Suprapubic skin (tissue), 4 donors: ENCODE results near the gene PKP1. TPM values are rescaled to one million over a fixed set of nuclear protein-coding genes. Genes with fewer than 3 reads are reported as not detected.
"Not testable (repeated sequence)": the region's sequence is repeated elsewhere in the genome, so short reads cannot be mapped to it uniquely, and the experiment has no call there.

Experiments
- DNase-seq, 2 donors: peaks; one replicate each; pipeline ENCODE4 v3.0.0-alpha.2; 2019; ENCODE audit warnings: low spot score in 2 of 2
- H3K27ac ChIP-seq: fragments of 200-600 bp; sonication (generic); one replicate; pipeline ENCODE4 v1.5.1; 2019
- H3K27me3 ChIP-seq: fragments of 200-600 bp; sonication (generic); one replicate; pipeline ENCODE4 v1.5.1; 2019
- H3K36me3 ChIP-seq: fragments of 200-600 bp; sonication (generic); one replicate; pipeline ENCODE4 v1.5.1; 2019
- H3K4me1 ChIP-seq: fragments of 200-600 bp; sonication (generic); one replicate; pipeline ENCODE4 v1.5.1; 2019
- H3K4me3 ChIP-seq: fragments of 200-600 bp; sonication (generic); one replicate; pipeline ENCODE4 v1.5.1; 2019; ENCODE audit warnings: mild to moderate bottlenecking
- H3K9me3 ChIP-seq: fragments of 200-600 bp; sonication (generic); one replicate; pipeline ENCODE4 v1.5.1; 2019
- CTCF ChIP-seq, 2 donors: fragments of 200-600 bp in 1 of 2; fragments of 450-650 bp in 1 of 2; sonication (generic) in 1 of 2; IDR thresholded peaks; one replicate each; pipeline ENCODE4 v1.5.1; 2016 to 2019; ENCODE audit warnings: antibody characterized with exemption in 2 of 2, mild to moderate bottlenecking in 1 of 2, moderate library complexity in 1 of 2
- EP300 ChIP-seq: sonication (generic); formaldehyde crosslinking; IDR thresholded peaks from one replicate; pipeline ENCODE4 v1.6.1; 2017; ENCODE audit warnings: antibody characterized with exemption
- POLR2A ChIP-seq, 2 donors: fragments of 450-650 bp; IDR thresholded peaks; one replicate each; pipeline ENCODE4 v1.6.1; 2017; ENCODE audit warnings: antibody characterized with exemption in 2 of 2, mild to moderate bottlenecking in 2 of 2, moderate library complexity in 2 of 2
- POLR2AphosphoS5 ChIP-seq, 3 donors: sonication (generic); formaldehyde crosslinking; IDR thresholded peaks; one replicate each; pipeline ENCODE4 v1.6.1; 2017; ENCODE audit warnings: antibody characterized with exemption in 3 of 3
- WGBS: methylation state at CpG from one replicate; pipeline ENCODE4 v1.1.5; 2018; 5-methylcytosine and 5-hydroxymethylcytosine counted together
- total RNA-seq, 4 donors: library from RNA; depleted of rRNA; stranded (reverse); fragments of >200 nt; gene quantifications; one replicate each; pipeline ENCODE4 v1.1.0, GENCODE V29; 2016

PKP1 gene
- total RNA-seq, 4 donors from 2014 or later, result 888 to 1,187 (median 1,096) TPM

GRCh38 chr1:201253411-201253810 lies 29.9 kb upstream of the PKP1 start:
- DNase-seq, result peak in 1 of 2 donors; percentile 75

GRCh38 chr1:201253906-201254624 lies 29.2 kb upstream of the PKP1 start:
- no peak overlapping the region for H3K27ac ChIP-seq
- H3K36me3 ChIP-seq, result no peaks in the 10 kb centered on the region
- TF ChIP-seq CTCF (IDR thresholded peaks at IDR 0.05) (no peak), POLR2AphosphoS5 (IDR thresholded peaks at IDR 0.05) (no peak), EP300 (no peak), POLR2A (IDR thresholded peaks at IDR 0.05) (no peak)
- DNase-seq, result peak in 1 of 2 donors; percentile 61
- H3K4me3 ChIP-seq, result no peak overlapping the region
- no peaks in the 10 kb centered on the region for H3K27me3 ChIP-seq
- no peaks in the 10 kb centered on the region for H3K9me3 ChIP-seq
- 77% methylated on average over 7 of the region's 9 CpGs for WGBS
- peaks cover 16% of the 10 kb centered on the region for H3K4me1 ChIP-seq

More at GRCh38 chr1:201253411-201253810, 29.9 kb upstream of the PKP1 start:
- Histone ChIP-seq H3K9me3 (no peaks in the 10 kb centered on the region), H3K36me3 (no peaks in the 10 kb centered on the region), H3K4me1 (peaks cover 15% of the 10 kb centered on the region), H3K27ac (no peak overlapping the region), H3K27me3 (no peaks in the 10 kb centered on the region), H3K4me3 (no peak overlapping the region)
- 72% methylated on average over 8 of the region's 10 CpGs for WGBS
- TF ChIP-seq EP300 (no peak), CTCF (IDR thresholded peaks at IDR 0.05) (no peak), POLR2AphosphoS5 (IDR thresholded peaks at IDR 0.05) (no peak), POLR2A (IDR thresholded peaks at IDR 0.05) (no peak)

- 35% methylated on average over 13 of the region's 24 CpGs for WGBS
- Histone ChIP-seq H3K27me3 (no peaks in the 10 kb centered on the region), H3K4me1 (peaks cover 24% of the 10 kb centered on the region), H3K27ac (no peak overlapping the region), H3K36me3 (no peaks in the 10 kb centered on the region), H3K4me3 (no peak overlapping the region), H3K9me3 (no peaks in the 10 kb centered on the region)
- no peak for TF ChIP-seq EP300
- peak; percentile 84 to 95 for TF ChIP-seq CTCF (IDR thresholded peaks at IDR 0.05)
- DNase-seq, result peak; percentile 82 to 85
These were observed 28.5 kb upstream of the PKP1 start for GRCh38 chr1:201254625-201255478.

- H3K4me1 ChIP-seq, result peaks cover 33% of the 10 kb centered on the region
These were observed 27.6 kb upstream of the PKP1 start for GRCh38 chr1:201255479-201256362.

GRCh38 chr1:201258132-201258531 lies 25.2 kb upstream of the PKP1 start:
- DNase-seq, H3K27me3 ChIP-seq, H3K36me3 ChIP-seq, H3K9me3 ChIP-seq, H3K4me3 ChIP-seq, H3K27ac ChIP-seq: not testable (repeated sequence)
- peaks cover 45% of the 10 kb centered on the region for H3K4me1 ChIP-seq

More at GRCh38 chr1:201255479-201256362, 27.6 kb upstream of the PKP1 start:
- Histone ChIP-seq H3K4me3 (no peak overlapping the region), H3K9me3 (no peaks in the 10 kb centered on the region), H3K27ac (no peak overlapping the region), H3K36me3 (no peaks in the 10 kb centered on the region), H3K27me3 (peaks cover 4% of the 10 kb centered on the region)
- peak in 1 of 2 donors; percentile 72 for DNase-seq
- TF ChIP-seq CTCF (IDR thresholded peaks at IDR 0.05), result no peak
- TF ChIP-seq EP300, result no peak
- TF ChIP-seq POLR2A (IDR thresholded peaks at IDR 0.05), result no peak
- no peak for TF ChIP-seq POLR2AphosphoS5 (IDR thresholded peaks at IDR 0.05)
- WGBS, result 68% methylated on average over 15 of the region's 17 CpGs
